Activated T-helper 1 cell treated with Interleukin-2 at 50 U/mL for 16 hours (primary cell): ENCODE results near the gene TP53AIP1.

Experiments used
- DNase-seq: peaks from one replicate; pipeline ENCODE4 v3.0.0-alpha.2; 2020; ENCODE audit warnings: low read depth

The TP53AIP1 gene

GRCh38 chr11:128905345-128906184 lies 37.1 kb downstream of the TP53AIP1 start:
- no peak for DNase-seq

- DNase-seq: no peak
Measured at GRCh38 chr11:128904656-128905344, 37.9 kb downstream of the TP53AIP1 start.

- no peak for DNase-seq
Measured at GRCh38 chr11:128904303-128904655, 38.4 kb downstream of the TP53AIP1 start.

- no peak for DNase-seq
Measured at GRCh38 chr11:128903248-128904061, 39.2 kb downstream of the TP53AIP1 start.

GRCh38 chr11:128902515-128903066 lies 40.1 kb downstream of the TP53AIP1 start:
- DNase-seq: no peak

GRCh38 chr11:128901653-128902514 lies 40.8 kb downstream of the TP53AIP1 start:
- no peak for DNase-seq

- DNase-seq: no peak
Measured at GRCh38 chr11:128900468-128900867, 42.2 kb downstream of the TP53AIP1 start.

- DNase-seq: no peak
Measured at GRCh38 chr11:128898580-128899344, 43.9 kb downstream of the TP53AIP1 start.

GRCh38 chr11:128897826-128898225 lies 44.8 kb downstream of the TP53AIP1 start:
- DNase-seq: no peak

- DNase-seq: no peak
Measured at GRCh38 chr11:128896356-128896755, 46.3 kb downstream of the TP53AIP1 start.

- DNase-seq: no peak
Measured at GRCh38 chr11:128895526-128895925, 47.1 kb downstream of the TP53AIP1 start.

GRCh38 chr11:128894685-128895084 lies 48.0 kb downstream of the TP53AIP1 start:
- no peak for DNase-seq

GRCh38 chr11:128894286-128894681 lies 48.4 kb downstream of the TP53AIP1 start:
- DNase-seq: no peak

- DNase-seq: no peak
Measured at GRCh38 chr11:128893578-128894285, 48.9 kb downstream of the TP53AIP1 start.

GRCh38 chr11:128892866-128893565 lies 49.7 kb downstream of the TP53AIP1 start:
- no peak for DNase-seq

GRCh38 chr11:128891913-128892398 lies 50.7 kb downstream of the TP53AIP1 start:
- no peak for DNase-seq

- no peak for DNase-seq
Measured at GRCh38 chr11:128890543-128891368, 51.9 kb downstream of the TP53AIP1 start, which contains the start of gene KCNJ5. Gene KCNJ5 (plus strand): TSS chr11:128891356. CDS start chr11:128911274, 19,918 bp downstream.

GRCh38 chr11:128890216-128890542 lies 52.5 kb downstream of the TP53AIP1 start:
- no peak for DNase-seq
